Activated naive CD4-positive, alpha-beta T cell treated with anti-CD3 and anti-CD28 coated beads, Interleukin-2, amount 50 U/mL, for 24 hours (primary cell): ENCODE data around the gene GUCY2D.
"Not testable (repeated sequence)": the region's sequence is repeated elsewhere in the genome, so short reads cannot be mapped to it uniquely, and the experiment has no call there.

Experiments
- H3K27ac Mint-ChIP-seq: one replicate; pipeline ENCODE4 v1.8.0; 2021; ENCODE audit warnings: mild to moderate bottlenecking, mixed read lengths
- H3K27me3 Mint-ChIP-seq: one replicate; pipeline ENCODE4 v1.8.0; 2021; ENCODE audit warnings: mixed read lengths
- H3K36me3 Mint-ChIP-seq: one replicate; pipeline ENCODE4 v1.8.0; 2021; ENCODE audit warnings: mixed read lengths
- H3K4me1 Mint-ChIP-seq: one replicate; pipeline ENCODE4 v1.8.0; 2021; ENCODE audit warnings: mixed read lengths
- H3K4me3 Mint-ChIP-seq: one replicate; pipeline ENCODE4 v1.8.0; 2021; ENCODE audit warnings: mild to moderate bottlenecking, mixed read lengths
- H3K9me3 Mint-ChIP-seq: one replicate; pipeline ENCODE4 v1.8.0; 2021; ENCODE audit warnings: mixed read lengths

GUCY2D gene

GRCh38 chr17:8001976-8002720 is at the start of gene GUCY2D:
TSS of gene GUCY2D (plus strand) at chr17:8002615. CDS start at chr17:8003048, 433 bp downstream.
- H3K9me3 Mint-ChIP-seq, result no peaks in the 10 kb centered on the region
- peaks cover 6% of the 10 kb centered on the region for H3K4me1 Mint-ChIP-seq
- H3K4me3 Mint-ChIP-seq, result peak within 1 kb of the TSS; percentile 73
- no peak within 1 kb of the TSS for H3K27ac Mint-ChIP-seq
- peaks cover 27% of the 10 kb centered on the region for H3K27me3 Mint-ChIP-seq
- H3K36me3 Mint-ChIP-seq, result peaks cover 2% of the 10 kb centered on the region

- H3K27ac Mint-ChIP-seq, H3K27me3 Mint-ChIP-seq, H3K4me3 Mint-ChIP-seq, H3K9me3 Mint-ChIP-seq: not testable (repeated sequence)
- peaks cover 10% of the 10 kb centered on the region for H3K36me3 Mint-ChIP-seq
- peaks cover 13% of the 10 kb centered on the region for H3K4me1 Mint-ChIP-seq
Observed at GRCh38 chr17:7953266-7953665, 49.1 kb upstream of the GUCY2D start.

GRCh38 chr17:7955414-7956227 is 46.8 kb upstream of the GUCY2D start:
- Mint-ChIP-seq H3K9me3 (no peaks in the 10 kb centered on the region), H3K4me1 (peaks cover 6% of the 10 kb centered on the region), H3K36me3 (no peaks in the 10 kb centered on the region), H3K27ac (no peak overlapping the region), H3K4me3 (no peak overlapping the region), H3K27me3 (no peaks in the 10 kb centered on the region)

GRCh38 chr17:7956228-7956965 is 46.0 kb upstream of the GUCY2D start:
- Mint-ChIP-seq H3K36me3 (no peaks in the 10 kb centered on the region), H3K27me3 (no peaks in the 10 kb centered on the region), H3K4me1 (peaks cover 3% of the 10 kb centered on the region), H3K9me3 (no peaks in the 10 kb centered on the region), H3K4me3 (no peak overlapping the region), H3K27ac (no peak overlapping the region)

GRCh38 chr17:7959503-7960253 is 42.7 kb upstream of the GUCY2D start:
- Mint-ChIP-seq H3K4me1 (no peaks in the 10 kb centered on the region), H3K27ac (no peak overlapping the region)

GRCh38 chr17:7961421-7961820 is 41.0 kb upstream of the GUCY2D start:
- no peaks in the 10 kb centered on the region for H3K9me3 Mint-ChIP-seq
- H3K4me1 Mint-ChIP-seq, result no peaks in the 10 kb centered on the region
- no peak overlapping the region for H3K4me3 Mint-ChIP-seq
- H3K27me3 Mint-ChIP-seq, result no peaks in the 10 kb centered on the region
- H3K27ac Mint-ChIP-seq, result no peak overlapping the region
- H3K36me3 Mint-ChIP-seq, result no peaks in the 10 kb centered on the region

More at GRCh38 chr17:7959503-7960253, 42.7 kb upstream of the GUCY2D start:
- no peaks in the 10 kb centered on the region for H3K27me3 Mint-ChIP-seq
- no peak overlapping the region for H3K4me3 Mint-ChIP-seq
- no peaks in the 10 kb centered on the region for H3K36me3 Mint-ChIP-seq
- H3K9me3 Mint-ChIP-seq, result no peaks in the 10 kb centered on the region

- Mint-ChIP-seq H3K4me1 (no peaks in the 10 kb centered on the region), H3K27ac (no peak overlapping the region), H3K36me3 (no peaks in the 10 kb centered on the region), H3K4me3 (no peak overlapping the region), H3K27me3 (no peaks in the 10 kb centered on the region), H3K9me3 (no peaks in the 10 kb centered on the region)
Observed at GRCh38 chr17:7967751-7968150, 34.7 kb upstream of the GUCY2D start.

GRCh38 chr17:7969433-7969832 is 33.0 kb upstream of the GUCY2D start:
- H3K36me3 Mint-ChIP-seq, result peaks cover 2% of the 10 kb centered on the region
- no peaks in the 10 kb centered on the region for H3K27me3 Mint-ChIP-seq
- peaks cover 2% of the 10 kb centered on the region for H3K9me3 Mint-ChIP-seq
- H3K4me1 Mint-ChIP-seq, result no peaks in the 10 kb centered on the region
- H3K4me3 Mint-ChIP-seq, result no peak overlapping the region
- H3K27ac Mint-ChIP-seq, result no peak overlapping the region

- H3K4me1 Mint-ChIP-seq, result no peaks in the 10 kb centered on the region
- peaks cover 5% of the 10 kb centered on the region for H3K36me3 Mint-ChIP-seq
- H3K27ac Mint-ChIP-seq, result no peak overlapping the region
- no peaks in the 10 kb centered on the region for H3K27me3 Mint-ChIP-seq
- peaks cover 5% of the 10 kb centered on the region for H3K9me3 Mint-ChIP-seq
- no peak overlapping the region for H3K4me3 Mint-ChIP-seq
Observed at GRCh38 chr17:7971651-7972050, 30.8 kb upstream of the GUCY2D start.

- H3K36me3 Mint-ChIP-seq, result peaks cover 9% of the 10 kb centered on the region
- no peak overlapping the region for H3K4me3 Mint-ChIP-seq
- no peak overlapping the region for H3K27ac Mint-ChIP-seq
- H3K4me1 Mint-ChIP-seq, result no peaks in the 10 kb centered on the region
- peaks cover 2% of the 10 kb centered on the region for H3K27me3 Mint-ChIP-seq
- peaks cover 5% of the 10 kb centered on the region for H3K9me3 Mint-ChIP-seq
Observed at GRCh38 chr17:7972131-7972785, 30.2 kb upstream of the GUCY2D start.

GRCh38 chr17:7974638-7975131 is 27.7 kb upstream of the GUCY2D start:
- H3K4me1 Mint-ChIP-seq, result no peaks in the 10 kb centered on the region
- H3K27me3 Mint-ChIP-seq, result peaks cover 2% of the 10 kb centered on the region
- H3K4me3 Mint-ChIP-seq, result no peak overlapping the region
- peaks cover 5% of the 10 kb centered on the region for H3K9me3 Mint-ChIP-seq
- no peak overlapping the region for H3K27ac Mint-ChIP-seq
- peaks cover 9% of the 10 kb centered on the region for H3K36me3 Mint-ChIP-seq

- H3K9me3 Mint-ChIP-seq, result peaks cover 5% of the 10 kb centered on the region
- peak overlapping the region; percentile 17 for H3K27ac Mint-ChIP-seq
- H3K4me3 Mint-ChIP-seq, result no peak overlapping the region
Observed at GRCh38 chr17:7977039-7977438, 25.4 kb upstream of the GUCY2D start.

GRCh38 chr17:7977805-7978204 is 24.6 kb upstream of the GUCY2D start:
- Mint-ChIP-seq H3K27ac (no peak overlapping the region), H3K4me1 (no peaks in the 10 kb centered on the region), H3K36me3 (peaks cover 9% of the 10 kb centered on the region), H3K27me3 (peaks cover 3% of the 10 kb centered on the region), H3K9me3 (peaks cover 5% of the 10 kb centered on the region), H3K4me3 (no peak overlapping the region)

More at GRCh38 chr17:7977039-7977438, 25.4 kb upstream of the GUCY2D start:
- Mint-ChIP-seq H3K4me1 (no peaks in the 10 kb centered on the region), H3K36me3 (peaks cover 9% of the 10 kb centered on the region), H3K27me3 (peaks cover 3% of the 10 kb centered on the region)

GRCh38 chr17:7982173-7982572 is 20.2 kb upstream of the GUCY2D start:
- H3K4me3 Mint-ChIP-seq, result no peak overlapping the region
- H3K9me3 Mint-ChIP-seq, result no peaks in the 10 kb centered on the region
- H3K27me3 Mint-ChIP-seq, result peaks cover 2% of the 10 kb centered on the region
- peaks cover under 1% of the 10 kb centered on the region for H3K36me3 Mint-ChIP-seq
- H3K27ac Mint-ChIP-seq, result no peak overlapping the region
- H3K4me1 Mint-ChIP-seq, result no peaks in the 10 kb centered on the region
